NAMALWA (cell line): ENCODE measurements around the gene ABHD6.
A peak's percentile ranks its signal among the peaks of the same experiment; 100 is the strongest.
"Not testable (repeated sequence)": the region's sequence is repeated elsewhere in the genome, so short reads cannot be mapped to it uniquely, and the experiment has no call there.

Experiments
- DNase-seq: peaks from one replicate; pipeline ENCODE4 v3.0.0-alpha.2; 2015; ENCODE audit warnings: low spot score

The ABHD6 gene

DNA sequence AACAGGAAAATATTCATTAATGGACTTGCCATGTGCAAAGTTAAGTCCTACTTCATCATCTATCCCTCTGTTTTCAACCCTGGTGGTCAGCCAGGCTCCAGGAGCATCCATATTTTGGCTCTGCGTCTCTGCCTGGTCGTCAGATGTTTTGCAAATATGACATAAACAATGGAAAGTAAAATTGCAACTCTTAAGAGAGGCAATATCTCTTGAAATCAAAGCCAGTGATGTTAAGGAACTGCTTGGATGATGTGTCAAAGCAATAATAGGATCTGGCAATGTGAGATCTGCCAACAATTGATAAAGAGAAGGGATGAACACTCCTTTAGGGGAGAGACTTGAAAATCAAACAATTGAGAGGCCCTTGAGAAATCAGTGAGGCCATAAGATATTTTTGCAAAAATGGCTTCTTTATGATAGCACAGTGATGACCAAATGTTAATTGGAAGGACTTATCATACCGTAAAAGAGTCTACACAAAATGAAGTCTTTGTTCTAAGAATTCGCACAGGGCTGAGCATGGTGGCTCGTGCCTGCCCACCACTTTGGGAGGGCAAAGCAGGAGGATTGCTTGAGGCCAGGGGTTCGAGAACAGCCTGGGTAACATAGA lies 6.5 kb downstream of the ABHD6 start:
- DNase-seq: no peak

DNA sequence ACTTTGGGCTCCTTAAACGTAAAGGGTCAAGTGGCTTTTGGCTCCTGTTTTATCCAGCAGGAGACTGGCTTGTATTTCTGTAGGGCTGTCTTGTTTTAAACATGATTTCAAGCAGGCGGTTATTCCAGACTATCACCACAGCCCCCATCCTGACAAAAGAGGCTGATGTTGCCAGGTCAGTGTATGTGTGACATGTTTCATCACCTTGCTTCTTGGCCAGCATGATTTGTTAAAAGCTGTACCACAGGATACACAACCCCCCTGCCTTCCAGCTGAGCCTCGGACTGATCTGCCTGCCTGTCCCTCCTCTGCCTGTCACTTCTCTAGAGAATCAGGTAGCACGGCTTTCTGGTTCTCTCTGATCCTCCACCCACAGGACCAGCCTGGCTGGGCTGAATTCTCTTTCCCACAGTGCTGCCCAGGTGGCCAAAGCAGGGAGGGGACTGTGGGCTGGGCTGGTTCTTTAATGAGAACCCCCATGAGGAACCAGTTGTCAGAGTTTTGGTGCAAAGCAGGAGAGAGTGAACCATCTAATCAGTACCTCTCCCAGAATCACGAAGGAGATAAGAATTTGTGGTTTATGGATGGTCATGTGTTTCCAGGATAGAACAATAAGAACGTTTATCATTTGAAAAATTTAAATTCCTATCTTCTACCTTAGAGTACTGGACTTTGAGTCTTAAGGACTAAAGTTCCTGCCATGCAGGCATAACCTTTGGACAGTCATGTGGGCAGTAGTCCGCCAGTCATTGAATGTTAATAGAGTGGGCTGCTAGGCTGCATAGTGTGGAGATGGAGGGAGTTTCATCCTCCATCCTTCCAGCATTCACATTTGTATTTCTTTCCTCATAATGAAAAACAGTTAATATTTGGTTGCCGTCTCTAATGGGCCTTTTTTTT lies 8.8 kb downstream of the ABHD6 start:
- DNase-seq: no peak

GRCh38 chr3:58249358-58250092 lies 11.9 kb downstream of the ABHD6 start:
- no peak for DNase-seq

- no peak for DNase-seq
Observed at GRCh38 chr3:58250093-58250707, 12.6 kb downstream of the ABHD6 start.

GRCh38 chr3:58251631-58252035 lies 14.0 kb downstream of the ABHD6 start:
- no peak for DNase-seq

GRCh38 chr3:58254144-58254543 lies 16.6 kb downstream of the ABHD6 start:
- DNase-seq: no peak

DNA sequence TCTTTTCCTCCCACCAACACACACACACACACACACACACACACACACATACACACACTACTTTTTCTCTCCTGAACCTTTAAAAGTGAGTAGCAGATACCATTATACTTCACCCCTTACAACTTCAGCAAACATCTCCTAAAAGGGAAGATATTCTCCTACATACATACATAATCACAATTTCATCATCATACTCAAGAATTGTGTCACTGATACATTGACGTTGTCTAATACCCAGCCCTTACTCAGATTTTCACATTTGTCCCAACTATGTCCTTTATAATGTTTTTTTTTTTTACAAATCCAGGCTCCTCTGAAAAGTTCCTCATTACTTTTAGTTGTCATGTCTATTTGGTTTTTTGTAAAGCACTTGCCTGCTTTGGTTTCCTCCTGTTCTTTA lies 18.5 kb downstream of the ABHD6 start:
- no peak for DNase-seq

GRCh38 chr3:58256511-58256910 lies 18.9 kb downstream of the ABHD6 start:
- DNase-seq: no peak

GRCh38 chr3:58258392-58259055 lies 20.9 kb downstream of the ABHD6 start:
- no peak for DNase-seq

GRCh38 chr3:58260261-58260731 lies 22.7 kb downstream of the ABHD6 start:
- DNase-seq: no peak

DNA sequence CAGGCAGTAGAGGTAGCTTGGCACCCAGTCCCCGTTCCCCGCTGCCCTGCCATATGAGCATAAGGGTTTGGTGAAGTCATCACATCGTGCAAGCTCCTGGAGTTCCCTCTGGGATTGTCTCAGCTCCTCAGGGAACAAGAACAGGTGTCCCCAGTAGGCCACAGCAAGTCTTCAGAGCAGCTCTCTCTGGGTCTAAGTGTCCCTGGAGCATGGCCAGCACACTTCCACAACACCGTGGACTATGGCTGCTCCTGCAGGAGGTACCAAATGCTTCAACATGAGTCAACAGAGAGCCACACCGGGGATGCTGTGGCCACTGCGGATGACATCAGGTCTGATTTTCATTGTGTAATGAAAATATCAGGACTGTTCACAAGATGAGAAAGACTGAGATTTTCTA lies 23.1 kb downstream of the ABHD6 start:
- no peak for DNase-seq

DNA sequence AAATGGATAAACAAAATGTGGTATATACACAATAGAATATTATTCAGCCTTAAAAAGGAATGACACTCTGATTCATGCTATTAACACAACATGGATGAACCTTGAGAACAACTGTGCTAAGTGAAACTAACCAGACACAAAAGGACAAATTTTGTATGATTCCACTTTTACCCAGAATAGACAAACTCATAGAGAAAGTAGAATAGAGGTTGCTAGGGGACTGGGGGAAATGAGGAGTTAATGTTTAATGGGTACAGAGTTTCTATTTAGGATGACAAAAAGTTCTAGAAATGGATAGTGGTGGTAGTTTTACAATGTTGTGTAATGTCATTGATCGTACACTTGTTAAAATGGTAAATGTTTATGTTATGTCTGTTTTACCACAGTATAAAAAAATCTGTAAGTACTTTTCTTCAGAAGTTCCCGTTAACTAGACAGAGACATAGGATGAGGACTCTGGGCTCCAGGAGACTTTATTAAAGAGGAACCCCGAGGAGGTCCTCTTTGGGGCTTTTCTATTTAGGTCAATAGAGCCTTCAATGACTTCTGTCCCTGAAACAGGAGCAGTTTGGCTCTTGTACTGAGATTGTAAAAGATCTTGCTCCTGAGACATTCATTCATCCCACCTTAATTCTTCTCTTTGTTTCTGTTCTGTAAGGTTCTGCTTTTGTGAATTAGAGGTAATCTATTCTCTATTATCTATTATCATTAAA lies 24.5 kb downstream of the ABHD6 start:
- DNase-seq: no peak

GRCh38 chr3:58266577-58266976 lies 29.0 kb downstream of the ABHD6 start:
- DNase-seq: peak; percentile 18

DNA sequence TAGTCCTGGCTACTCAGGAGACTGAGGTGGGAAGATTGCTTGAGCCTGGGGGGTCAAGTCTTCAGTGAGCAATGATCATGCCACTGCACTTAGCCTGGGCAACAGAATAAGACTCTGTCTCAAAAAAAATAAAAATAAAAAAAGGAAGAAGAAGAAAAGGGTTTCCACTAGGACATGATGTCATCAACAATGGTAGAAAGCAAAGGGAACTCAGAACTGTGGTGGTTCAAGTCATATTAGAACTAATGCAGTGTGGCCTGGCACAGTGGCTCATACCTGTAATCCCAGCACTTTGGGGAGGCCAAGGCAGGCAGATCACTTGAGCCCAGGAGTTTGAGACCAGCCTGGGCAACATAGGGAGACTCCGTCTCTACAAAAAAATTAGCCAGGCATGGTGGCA lies 30.0 kb downstream of the ABHD6 start:
- not testable (repeated sequence) for DNase-seq

DNA sequence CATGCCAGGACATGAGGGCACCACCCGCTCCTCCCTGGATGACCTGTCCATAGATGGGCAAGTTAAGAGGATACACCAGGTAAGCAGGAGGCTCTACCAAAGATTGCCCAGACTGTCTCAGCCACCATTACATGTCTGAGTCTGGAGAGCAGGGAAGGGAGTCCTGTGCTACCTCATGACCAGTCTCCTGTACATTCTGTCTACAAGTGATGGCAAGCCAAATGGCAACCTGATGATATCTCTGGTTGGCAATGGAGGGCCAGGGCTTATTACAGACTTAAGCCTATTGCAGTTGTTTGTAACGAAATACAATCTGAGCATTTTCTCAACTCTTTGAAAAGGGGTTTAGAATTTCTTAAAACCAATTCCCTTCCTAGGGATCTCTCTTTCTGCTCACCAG lies 31.8 kb downstream of the ABHD6 start:
- DNase-seq: no peak

DNA sequence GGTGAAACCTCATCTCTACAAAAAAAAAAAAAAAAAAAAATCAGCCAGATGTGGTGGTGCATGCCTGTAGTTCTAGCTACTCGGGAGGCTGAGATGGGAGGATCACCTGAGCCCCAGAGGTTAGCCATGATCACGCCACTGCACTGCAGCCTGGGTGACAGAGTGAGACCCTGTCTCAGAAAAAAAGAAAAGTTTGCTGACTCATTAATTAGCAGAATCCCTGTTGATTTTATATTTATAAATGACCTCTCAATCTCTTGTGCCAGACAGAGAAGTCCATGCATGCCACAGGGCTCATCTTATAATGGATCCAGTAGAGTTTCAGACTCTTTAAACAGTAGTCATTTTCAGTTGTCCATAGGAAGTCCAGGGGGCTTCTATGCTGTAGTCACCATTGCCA lies 32.9 kb downstream of the ABHD6 start:
- no peak for DNase-seq

- DNase-seq: no peak
Observed at GRCh38 chr3:58271901-58272501, 34.4 kb downstream of the ABHD6 start.

DNA sequence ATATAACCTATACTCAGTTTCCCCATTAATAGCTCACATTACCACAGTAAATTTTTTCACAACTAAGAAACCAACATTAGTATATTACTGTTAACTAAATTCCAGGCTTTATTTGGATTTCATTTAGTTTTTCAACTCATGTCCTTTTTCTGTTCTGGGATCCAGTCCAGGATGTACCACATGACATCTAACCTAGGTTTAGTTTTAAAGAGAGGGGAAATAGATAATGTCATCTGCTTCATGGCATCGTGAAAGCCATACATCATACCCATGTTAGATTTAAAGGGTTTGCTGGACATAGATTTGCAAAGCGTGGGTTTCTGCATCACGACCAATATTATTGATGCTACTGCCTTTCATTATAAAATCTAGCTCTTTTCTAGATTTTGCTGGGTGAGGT lies 35.3 kb downstream of the ABHD6 start:
- no peak for DNase-seq

- DNase-seq: not testable (repeated sequence)
Observed at GRCh38 chr3:58273362-58273761, 35.8 kb downstream of the ABHD6 start.

DNA sequence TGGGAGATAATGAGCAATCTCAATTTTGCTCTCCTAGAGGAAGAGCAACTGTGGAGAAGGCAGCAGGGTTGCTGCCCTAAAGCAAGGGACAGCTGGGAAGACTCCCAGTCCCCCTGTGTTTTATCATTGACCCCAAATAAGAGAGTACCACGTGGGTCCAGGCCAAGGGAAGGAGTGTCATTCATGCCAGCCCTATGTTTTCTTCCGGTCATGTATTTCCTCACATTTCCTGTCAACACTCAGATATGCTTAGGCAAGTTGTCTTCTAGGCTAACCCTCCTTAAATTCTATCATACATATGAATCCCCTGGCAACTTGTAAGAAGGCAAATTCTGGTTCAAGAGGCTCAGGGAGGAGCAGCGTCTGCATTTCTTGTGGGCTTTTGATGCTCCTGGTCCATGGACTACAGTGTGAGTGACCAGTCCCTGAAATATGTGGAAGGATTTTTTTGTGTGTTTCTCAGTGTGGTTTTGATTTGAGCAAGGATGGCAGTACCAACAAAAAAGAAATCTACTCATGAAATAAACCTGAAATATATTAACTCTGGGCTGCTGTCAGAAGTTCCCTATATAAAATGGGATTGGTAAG lies 36.5 kb downstream of the ABHD6 start:
- DNase-seq: no peak
